SK-N-MC (cell line): ENCODE measurements around the gene HTRA1.

ENCODE experiments used
- DNase-seq: peaks from one replicate; pipeline ENCODE4 v3.0.0-alpha.2; 2011; ENCODE audit warnings: low read depth, low spot score
- H3K27ac ChIP-seq: fragments of 200-600 bp; sonication (generic); 2 replicates; pipeline ENCODE4 v1.5.1; 2016; ENCODE audit warnings: mixed run types
- H3K36me3 ChIP-seq: fragments of 200-600 bp; sonication (generic); 2 replicates; pipeline ENCODE4 v1.6.1; 2017; ENCODE audit warnings: antibody characterized with exemption, low read length, mixed read lengths; ENCODE audit not compliant: insufficient read depth
- H3K4me3 ChIP-seq: fragments of 200-600 bp; sonication (generic); 2 replicates; pipeline ENCODE4 v1.5.1; 2016
- H3K9ac ChIP-seq: fragments of 200-600 bp; sonication (generic); 2 replicates; pipeline ENCODE4 v1.8.0; 2017; ENCODE audit warnings: mixed run types, mixed read lengths; ENCODE audit not compliant: insufficient read length
- H3K9me3 ChIP-seq: fragments of 200-600 bp; sonication (generic); 2 replicates; pipeline ENCODE4 v1.6.1; 2017; ENCODE audit warnings: low read depth, mild to moderate bottlenecking, antibody characterized with exemption, low read length, moderate library complexity, mixed read lengths
- EZH2 ChIP-seq: fragments of 200-600 bp; sonication (generic); IDR thresholded peaks from one replicate; pipeline ENCODE4 v1.6.1; 2017; ENCODE audit warnings: antibody characterized with exemption
- FOXP2 ChIP-seq: optimal IDR thresholded peaks from 2 replicates; pipeline ENCODE3; 2011; ENCODE audit warnings: mild to moderate bottlenecking, moderate library complexity; ENCODE audit not compliant: insufficient read depth; ENCODE audit errors: extremely low read length, control extremely low read depth
- POLR2AphosphoS5 ChIP-seq: IDR thresholded peaks from 2 replicates; pipeline ENCODE4 v1.6.1; 2012; ENCODE audit warnings: mild to moderate bottlenecking, low read depth, low read length, borderline replicate concordance

The HTRA1 gene

DNA sequence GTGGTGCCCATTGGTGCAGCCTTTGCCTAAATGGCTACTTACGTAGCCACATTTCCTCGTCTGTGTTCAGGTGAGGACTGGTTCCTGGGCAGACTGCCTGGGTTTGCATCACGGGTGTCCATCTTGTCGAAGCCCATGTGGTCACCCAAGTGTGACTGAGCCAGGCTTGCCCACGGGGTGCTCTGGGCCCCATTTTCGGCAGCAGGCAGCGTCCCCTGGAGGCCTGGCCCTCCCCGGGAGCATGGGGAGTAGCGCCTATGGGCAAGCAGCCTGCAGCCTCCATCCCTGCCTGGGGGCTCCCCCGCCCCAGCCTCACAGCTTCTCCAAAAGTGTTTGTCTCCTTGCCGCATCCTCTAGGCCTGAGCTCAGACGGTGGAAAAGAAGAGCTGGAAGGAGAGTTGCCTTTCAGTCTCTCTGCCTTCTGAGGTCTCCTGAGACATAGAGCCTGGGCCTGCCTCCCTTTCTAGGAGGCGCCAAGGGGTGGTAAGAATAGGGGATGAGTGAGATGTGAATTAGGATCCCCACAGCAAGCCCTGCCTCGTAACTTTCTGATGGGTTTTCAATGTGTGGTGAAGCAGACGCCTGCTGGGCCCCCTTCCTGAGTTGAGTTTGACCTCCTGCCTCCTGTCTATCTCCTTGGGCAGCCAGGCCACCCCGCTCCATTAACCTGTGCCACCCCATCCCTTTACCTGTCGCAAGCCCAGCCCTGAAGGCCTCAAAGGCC lies 42.7 kb downstream of the HTRA1 start:
- no peaks in the 10 kb centered on the region for H3K36me3 ChIP-seq
- DNase-seq, result no peak
- no peak overlapping the region for H3K27ac ChIP-seq
- TF ChIP-seq FOXP2 (no peak), EZH2 (no peak), POLR2AphosphoS5 (no peak)
- H3K9me3 ChIP-seq, result no peaks in the 10 kb centered on the region
- H3K4me3 ChIP-seq, result no peak overlapping the region
- H3K9ac ChIP-seq, result no peak overlapping the region

GRCh38 chr10:122504610-122504950 lies 43.2 kb downstream of the HTRA1 start:
- DNase-seq, result no peak
- TF ChIP-seq FOXP2 (no peak), EZH2 (no peak), POLR2AphosphoS5 (no peak)

DNA sequence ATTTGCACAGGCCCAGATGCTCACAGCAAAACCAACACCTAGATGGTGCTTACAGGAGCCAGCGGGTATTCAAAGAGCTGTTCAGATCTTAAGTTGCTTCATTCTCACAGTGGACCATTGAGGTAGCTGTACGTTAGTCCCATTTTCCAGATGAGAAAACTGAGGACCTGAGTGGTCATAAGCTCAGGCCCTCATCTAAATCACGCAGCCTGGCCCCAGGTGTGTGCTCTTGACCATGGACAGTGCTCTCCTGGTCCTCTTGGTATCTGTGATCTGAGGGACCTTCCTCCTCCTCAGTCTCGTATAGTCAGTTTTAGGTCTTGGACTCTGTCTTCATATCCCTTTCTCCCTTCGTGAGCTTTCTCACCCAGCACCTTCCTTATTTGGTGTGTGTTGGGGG lies 43.7 kb downstream of the HTRA1 start:
- Histone ChIP-seq H3K36me3 (no peaks in the 10 kb centered on the region), H3K9ac (no peak overlapping the region), H3K27ac (no peak overlapping the region), H3K9me3 (no peaks in the 10 kb centered on the region), H3K4me3 (no peak overlapping the region)
- DNase-seq, result no peak
- TF ChIP-seq POLR2AphosphoS5 (no peak), FOXP2 (no peak), EZH2 (no peak)

More at GRCh38 chr10:122504610-122504950, 43.2 kb downstream of the HTRA1 start:
- Histone ChIP-seq H3K9me3 (no peaks in the 10 kb centered on the region), H3K36me3 (no peaks in the 10 kb centered on the region), H3K4me3 (no peak overlapping the region), H3K27ac (no peak overlapping the region), H3K9ac (no peak overlapping the region)

DNA sequence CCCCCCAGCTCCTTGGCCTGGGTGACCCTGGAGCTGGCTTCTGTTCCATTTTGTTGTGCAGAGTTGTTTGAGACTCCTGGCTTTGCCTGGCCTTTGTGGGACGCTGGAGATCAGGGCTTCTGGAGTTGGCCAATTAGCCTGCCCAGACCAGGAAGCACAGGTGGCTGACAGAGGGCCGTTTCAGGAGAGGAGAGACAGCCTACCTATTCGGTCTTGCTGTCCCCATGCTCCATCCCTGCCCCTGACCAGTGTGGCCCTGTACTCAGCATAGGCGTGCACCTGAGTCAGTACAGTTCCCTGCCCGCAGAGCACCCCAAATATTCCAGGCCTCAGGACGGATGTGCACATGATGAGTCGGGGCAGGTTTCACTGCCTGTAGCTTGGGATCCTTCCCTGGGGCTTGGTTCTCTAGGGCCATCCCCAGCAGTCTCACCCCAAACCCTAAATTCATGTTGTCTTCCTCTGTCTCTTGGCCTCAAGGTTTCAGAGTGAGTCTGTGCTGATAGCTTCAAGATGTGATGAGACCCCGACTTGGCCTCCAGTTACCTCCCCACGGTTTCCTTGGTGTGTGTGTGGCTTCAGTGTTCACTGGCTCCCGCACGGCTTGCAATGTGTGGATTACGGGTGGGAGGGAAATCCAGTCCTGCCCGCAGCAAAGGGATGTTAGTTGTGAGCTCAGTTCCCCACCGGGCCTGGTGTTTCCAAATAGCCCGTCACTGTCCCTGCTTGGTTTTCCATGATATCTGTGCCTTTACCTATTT lies 44.7 kb downstream of the HTRA1 start:
- no peak overlapping the region for H3K27ac ChIP-seq
- no peak overlapping the region for H3K9ac ChIP-seq
- TF ChIP-seq FOXP2, result no peak
- TF ChIP-seq EZH2, result no peak
- TF ChIP-seq POLR2AphosphoS5, result no peak
- H3K9me3 ChIP-seq, result no peaks in the 10 kb centered on the region
- H3K4me3 ChIP-seq, result no peak overlapping the region
- H3K36me3 ChIP-seq, result no peaks in the 10 kb centered on the region
- DNase-seq, result no peak

GRCh38 chr10:122507616-122508015 lies 46.3 kb downstream of the HTRA1 start:
- Histone ChIP-seq H3K36me3 (no peaks in the 10 kb centered on the region), H3K9me3 (no peaks in the 10 kb centered on the region), H3K27ac (no peak overlapping the region), H3K4me3 (no peak overlapping the region), H3K9ac (no peak overlapping the region)
- DNase-seq, result no peak
- TF ChIP-seq POLR2AphosphoS5 (no peak), EZH2 (no peak), FOXP2 (no peak)

DNA sequence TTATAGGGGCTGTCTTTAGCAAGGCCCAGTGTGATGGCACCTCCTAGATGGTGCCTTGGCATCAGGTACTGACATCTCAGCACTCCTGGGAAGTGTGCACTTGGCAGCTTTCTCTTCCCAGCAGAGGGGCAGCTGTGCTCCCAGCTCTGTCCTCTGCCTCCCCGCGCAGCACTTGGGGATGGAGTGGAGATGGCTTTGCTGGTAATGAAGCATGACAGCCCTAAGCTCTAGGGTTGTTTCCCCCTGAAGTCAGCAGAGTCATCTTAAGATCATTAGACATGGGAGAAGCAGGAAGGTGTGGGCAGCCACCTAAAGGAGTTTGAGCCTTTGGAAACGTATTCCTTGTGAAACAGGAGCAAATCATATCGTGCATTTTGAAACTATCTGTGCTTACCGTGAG lies 46.7 kb downstream of the HTRA1 start:
- no peak for TF ChIP-seq POLR2AphosphoS5
- no peak for TF ChIP-seq EZH2
- no peak for TF ChIP-seq FOXP2
- H3K9me3 ChIP-seq, result no peaks in the 10 kb centered on the region
- no peaks in the 10 kb centered on the region for H3K36me3 ChIP-seq
- no peak overlapping the region for H3K4me3 ChIP-seq
- H3K27ac ChIP-seq, result no peak overlapping the region
- no peak overlapping the region for H3K9ac ChIP-seq
- DNase-seq, result no peak

GRCh38 chr10:122509323-122509722 lies 48.0 kb downstream of the HTRA1 start:
- no peak overlapping the region for H3K27ac ChIP-seq
- H3K4me3 ChIP-seq, result no peak overlapping the region
- TF ChIP-seq EZH2 (no peak), FOXP2 (no peak)
- H3K9me3 ChIP-seq, result no peaks in the 10 kb centered on the region
- no peak overlapping the region for H3K9ac ChIP-seq
- no peaks in the 10 kb centered on the region for H3K36me3 ChIP-seq
- DNase-seq, result no peak

GRCh38 chr10:122510326-122510725 lies 49.0 kb downstream of the HTRA1 start:
- H3K36me3 ChIP-seq, result no peaks in the 10 kb centered on the region
- H3K9me3 ChIP-seq, result no peaks in the 10 kb centered on the region
- TF ChIP-seq FOXP2 (no peak), POLR2AphosphoS5 (no peak), EZH2 (no peak)
- no peak for DNase-seq
- no peak overlapping the region for H3K9ac ChIP-seq
- H3K27ac ChIP-seq, result no peak overlapping the region
- no peak overlapping the region for H3K4me3 ChIP-seq

GRCh38 chr10:122510736-122511135 lies 49.4 kb downstream of the HTRA1 start:
- no peak for DNase-seq
- no peaks in the 10 kb centered on the region for H3K36me3 ChIP-seq
- no peak for TF ChIP-seq EZH2
- TF ChIP-seq FOXP2, result no peak
- no peak for TF ChIP-seq POLR2AphosphoS5
- no peaks in the 10 kb centered on the region for H3K9me3 ChIP-seq
- H3K4me3 ChIP-seq, result no peak overlapping the region
- H3K9ac ChIP-seq, result no peak overlapping the region
- H3K27ac ChIP-seq, result no peak overlapping the region

- no peaks in the 10 kb centered on the region for H3K36me3 ChIP-seq
- TF ChIP-seq POLR2AphosphoS5, result no peak
- TF ChIP-seq EZH2, result no peak
- no peak for TF ChIP-seq FOXP2
- no peak overlapping the region for H3K9ac ChIP-seq
- H3K4me3 ChIP-seq, result no peak overlapping the region
- H3K9me3 ChIP-seq, result no peaks in the 10 kb centered on the region
- DNase-seq, result no peak
- H3K27ac ChIP-seq, result no peak overlapping the region
These were observed 51.7 kb downstream of the HTRA1 start for GRCh38 chr10:122513053-122513452.
